B cell (primary cell): Measurements from ENCODE around the gene NECAB2.

Source experiments
- CTCF ChIP-seq: fragments of 200-600 bp; IDR thresholded peaks from one replicate; pipeline ENCODE4 v1.8.0; 2022; ENCODE audit warnings: antibody characterized with exemption, mild to moderate bottlenecking
- EZH2 ChIP-seq: IDR thresholded peaks from 2 replicates; pipeline ENCODE4 v1.6.1; 2012; ENCODE audit warnings: borderline replicate concordance, low read depth, mild to moderate bottlenecking, moderate library complexity, low read length; ENCODE audit not compliant: insufficient read depth, poor library complexity, severe bottlenecking

- TF ChIP-seq CTCF, result no peak
- no peak for TF ChIP-seq EZH2
Observed at GRCh38 chr16:83930730-83931500, 37.1 kb upstream of the NECAB2 start.
